ENCODE measurements around the gene IL27RA.
"Not testable (repeated sequence)": the region's sequence is repeated elsewhere in the genome, so short reads cannot be mapped to it uniquely, and the experiment has no call there.

IL27RA gene

DNA sequence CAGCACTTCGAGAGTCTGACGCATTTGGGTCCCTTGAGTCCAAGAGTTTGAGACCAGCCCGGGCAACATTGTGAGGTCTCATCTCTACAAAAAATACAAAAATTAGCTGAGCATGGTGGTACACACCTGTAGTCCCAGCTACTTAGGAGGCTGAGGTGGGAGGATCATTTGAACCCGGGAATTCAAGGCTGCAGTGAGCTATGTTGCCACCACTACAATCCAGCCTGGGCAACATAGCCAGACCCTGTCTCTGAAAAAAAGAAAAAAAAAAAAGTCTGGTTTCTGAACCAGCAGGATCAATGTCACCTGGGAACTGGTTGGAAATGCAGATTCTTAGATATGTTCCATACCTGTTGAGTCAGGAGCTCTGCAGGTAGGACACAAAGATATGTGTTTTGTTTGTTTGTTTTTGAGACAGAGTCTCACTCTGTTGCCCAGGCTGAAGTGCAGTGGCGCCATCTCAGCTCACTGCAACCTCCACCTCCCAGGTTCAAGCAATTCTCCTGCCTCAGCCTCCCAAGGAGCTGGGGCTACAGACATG lies 4.8 kb upstream of the IL27RA start:
- H3K36me3 ChIP-seq (ENCODE audit: control insufficient read depth, insufficient read depth, low read length); H3K27ac ChIP-seq (ENCODE audit: low read depth, low read length); H3K27me3 ChIP-seq (ENCODE audit: control insufficient read depth, insufficient read depth, low read length); H3K9ac ChIP-seq (ENCODE audit: low read length); H3K4me1 ChIP-seq (ENCODE audit: control insufficient read depth, insufficient read depth, low read length); H3K4me3 ChIP-seq (ENCODE audit: low read length): not testable (repeated sequence)

DNA sequence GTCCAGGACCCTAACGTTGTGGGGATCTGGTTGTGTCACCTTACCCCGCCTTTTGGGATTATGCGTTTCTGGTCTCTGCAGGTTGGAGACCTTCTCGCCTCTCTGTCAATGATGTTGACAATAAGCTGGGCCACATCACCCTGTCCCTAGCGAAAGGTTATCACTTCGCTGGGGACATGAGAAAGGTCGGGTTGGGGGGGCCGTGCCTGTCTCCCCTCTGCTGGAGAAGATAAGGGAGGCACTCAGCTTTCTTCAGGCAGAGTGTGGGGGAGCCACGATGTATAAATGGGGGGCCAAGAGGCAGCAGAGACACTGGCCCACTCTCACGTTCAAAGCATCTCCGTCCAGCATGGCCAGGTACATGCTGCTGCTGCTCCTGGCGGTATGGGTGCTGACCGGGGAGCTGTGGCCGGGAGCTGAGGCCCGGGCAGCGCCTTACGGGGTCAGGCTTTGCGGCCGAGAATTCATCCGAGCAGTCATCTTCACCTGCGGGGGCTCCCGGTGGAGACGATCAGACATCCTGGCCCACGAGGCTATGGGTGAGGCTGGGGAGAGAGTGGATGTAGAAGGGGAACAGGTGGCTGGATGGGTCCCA lies 3.6 kb upstream of the IL27RA start, which contains the start of gene RLN3:
Gene RLN3, plus strand, starts transcription at position 293 of the 595 bp plus-strand sequence. Its CDS starts 57 bp downstream, at position 350.
- H3K36me3 ChIP-seq (ENCODE audit: control insufficient read depth, insufficient read depth, low read length): no peaks in the 10 kb centered on the region
- no peaks in the 10 kb centered on the region for H3K4me1 ChIP-seq (ENCODE audit: control insufficient read depth, insufficient read depth, low read length)
- no peak within 1 kb of the TSS for H3K9ac ChIP-seq (ENCODE audit: low read length)
- H3K27ac ChIP-seq (ENCODE audit: low read depth, low read length): no peak within 1 kb of the TSS
- H3K27me3 ChIP-seq (ENCODE audit: control insufficient read depth, insufficient read depth, low read length): no peaks in the 10 kb centered on the region
- H3K4me3 ChIP-seq (ENCODE audit: low read length): no peak within 1 kb of the TSS

DNA sequence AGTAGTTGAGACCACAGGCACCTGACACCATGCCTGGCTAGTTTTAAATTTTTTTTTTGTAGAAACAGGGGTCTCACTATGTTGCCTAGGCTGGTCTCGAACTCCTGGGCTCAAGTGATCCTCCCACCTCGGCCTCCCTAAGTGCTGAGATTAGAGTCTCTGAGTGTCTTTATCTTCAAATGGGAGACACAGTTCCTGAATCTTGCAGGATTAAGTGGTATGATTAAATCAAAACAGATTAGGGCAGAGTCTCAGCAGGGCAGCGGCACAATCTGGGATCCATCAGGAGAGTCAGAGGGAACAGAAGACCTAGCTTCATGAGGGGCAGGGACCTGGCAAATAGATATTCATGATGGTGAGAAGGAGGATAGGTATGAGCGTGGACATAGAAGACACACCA lies 2.7 kb upstream of the IL27RA start:
- Histone ChIP-seq H3K27me3 (ENCODE audit: control insufficient read depth, insufficient read depth, low read length) (no peaks in the 10 kb centered on the region), H3K9ac (ENCODE audit: low read length) (no peak overlapping the region), H3K4me3 (ENCODE audit: low read length) (no peak overlapping the region), H3K4me1 (ENCODE audit: control insufficient read depth, insufficient read depth, low read length) (no peaks in the 10 kb centered on the region), H3K36me3 (ENCODE audit: control insufficient read depth, insufficient read depth, low read length) (no peaks in the 10 kb centered on the region), H3K27ac (ENCODE audit: low read depth, low read length) (no peak overlapping the region)

DNA sequence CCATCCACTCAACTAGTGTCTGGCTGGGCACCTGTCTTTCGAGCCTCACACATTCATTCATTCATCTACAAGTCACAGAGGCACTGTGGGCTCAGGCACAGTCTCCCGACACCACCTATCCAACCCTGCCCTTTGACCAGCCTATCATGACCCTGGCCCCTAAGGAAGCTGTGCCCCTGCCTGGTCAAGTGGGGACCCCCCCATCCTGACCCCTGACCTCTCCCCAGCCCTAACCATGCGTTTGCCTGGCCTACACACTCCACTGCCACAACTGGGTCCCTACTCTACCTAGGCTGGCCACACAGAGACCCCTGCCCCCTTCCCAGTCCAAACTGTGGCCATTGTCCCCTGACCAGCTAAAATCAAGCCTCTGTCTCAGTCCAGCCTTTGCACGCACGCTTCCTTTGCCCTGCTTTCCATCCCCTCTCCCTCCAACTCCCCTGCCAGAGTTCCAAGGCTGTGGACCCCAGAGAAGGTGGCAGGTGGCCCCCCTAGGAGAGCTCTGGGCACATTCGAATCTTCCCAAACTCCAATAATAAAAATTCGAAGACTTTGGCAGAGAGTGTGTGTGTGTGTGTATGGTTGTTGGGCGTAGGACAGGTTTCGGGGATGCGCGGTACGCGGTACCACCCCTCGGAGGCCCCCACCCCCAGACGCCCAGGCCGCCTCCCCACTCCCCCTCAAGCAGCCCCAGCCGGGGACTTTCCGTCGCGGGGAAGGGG lies 404 bp upstream of the IL27RA start:
- H3K36me3 ChIP-seq (ENCODE audit: control insufficient read depth, insufficient read depth, low read length): no peaks in the 10 kb centered on the region
- H3K27ac ChIP-seq (ENCODE audit: low read depth, low read length): no peak overlapping the region
- no peaks in the 10 kb centered on the region for H3K27me3 ChIP-seq (ENCODE audit: control insufficient read depth, insufficient read depth, low read length)
- H3K9ac ChIP-seq (ENCODE audit: low read length): no peak overlapping the region
- no peaks in the 10 kb centered on the region for H3K4me1 ChIP-seq (ENCODE audit: control insufficient read depth, insufficient read depth, low read length)
- H3K4me3 ChIP-seq (ENCODE audit: low read length): peak overlapping the region; percentile 82

DNA sequence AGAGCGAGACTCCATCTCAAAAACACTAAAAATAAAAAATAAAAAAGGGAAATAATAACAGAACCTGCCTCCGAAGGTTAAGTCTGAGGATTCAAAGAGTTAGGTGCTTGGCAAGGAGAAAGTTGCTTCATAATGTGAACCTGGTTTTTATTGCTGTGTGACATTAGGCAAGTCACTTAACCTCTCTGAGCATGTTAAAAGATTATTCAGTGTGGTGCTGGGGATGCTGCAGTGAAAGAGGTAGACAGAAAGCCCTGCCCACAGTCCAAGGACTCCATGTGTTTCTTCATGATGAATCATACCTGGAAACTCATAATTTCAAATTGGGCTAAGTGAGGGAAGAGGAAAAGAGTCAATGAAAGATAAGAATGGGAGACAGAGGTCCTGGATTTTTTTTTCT lies 2.4 kb downstream of the IL27RA start:
- Histone ChIP-seq H3K27ac (ENCODE audit: low read depth, low read length) (no peak overlapping the region), H3K27me3 (ENCODE audit: control insufficient read depth, insufficient read depth, low read length) (no peaks in the 10 kb centered on the region), H3K4me1 (ENCODE audit: control insufficient read depth, insufficient read depth, low read length) (no peaks in the 10 kb centered on the region), H3K36me3 (ENCODE audit: control insufficient read depth, insufficient read depth, low read length) (no peaks in the 10 kb centered on the region), H3K9ac (ENCODE audit: low read length) (no peak overlapping the region), H3K4me3 (ENCODE audit: low read length) (no peak overlapping the region)

DNA sequence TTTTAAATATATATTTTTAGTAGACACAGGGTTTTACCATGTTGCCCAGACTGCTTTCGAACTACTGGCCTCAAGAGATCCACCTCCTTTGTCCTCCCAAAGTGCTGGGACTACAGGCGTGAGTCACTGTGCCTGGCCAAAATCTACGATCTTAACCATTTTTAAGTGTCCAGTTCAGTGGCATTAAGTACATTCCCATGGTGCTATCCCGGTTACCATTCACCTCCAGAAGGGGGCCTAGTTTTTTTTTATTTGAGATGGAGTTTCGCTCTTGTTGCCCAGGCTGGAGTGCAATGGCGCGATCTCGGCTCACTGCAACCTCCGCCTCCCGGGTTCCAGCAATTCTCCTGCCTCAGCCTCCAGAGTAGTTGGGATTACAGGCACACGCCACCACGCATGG lies 3.6 kb downstream of the IL27RA start:
- H3K27me3 ChIP-seq (ENCODE audit: control insufficient read depth, insufficient read depth, low read length); H3K4me3 ChIP-seq (ENCODE audit: low read length); H3K36me3 ChIP-seq (ENCODE audit: control insufficient read depth, insufficient read depth, low read length); H3K9ac ChIP-seq (ENCODE audit: low read length); H3K4me1 ChIP-seq (ENCODE audit: control insufficient read depth, insufficient read depth, low read length); H3K27ac ChIP-seq (ENCODE audit: low read depth, low read length): not testable (repeated sequence)

DNA sequence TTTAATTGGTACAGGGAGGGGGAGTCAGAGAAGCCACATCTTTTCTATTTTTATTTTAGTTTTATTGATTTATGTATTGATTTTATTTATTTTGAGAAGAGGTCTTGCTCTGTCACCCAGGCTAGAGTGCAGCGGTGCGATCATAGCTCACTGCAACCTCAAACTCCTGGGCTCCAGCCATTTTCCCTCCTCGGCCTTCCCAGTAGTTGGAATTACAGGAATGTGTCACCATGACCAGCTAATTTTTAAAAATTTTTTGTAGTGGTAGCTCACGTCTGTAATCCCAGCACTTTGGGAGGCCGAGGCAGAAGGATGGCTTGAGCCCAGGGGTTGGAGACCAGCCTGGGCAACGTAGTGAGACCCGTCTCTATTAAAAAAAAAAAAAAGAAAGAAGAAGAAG lies 4.1 kb downstream of the IL27RA start:
- no peaks in the 10 kb centered on the region for H3K4me1 ChIP-seq (ENCODE audit: control insufficient read depth, insufficient read depth, low read length)
- H3K4me3 ChIP-seq (ENCODE audit: low read length): no peak overlapping the region
- no peaks in the 10 kb centered on the region for H3K27me3 ChIP-seq (ENCODE audit: control insufficient read depth, insufficient read depth, low read length)
- H3K9ac ChIP-seq (ENCODE audit: low read length): no peak overlapping the region
- no peaks in the 10 kb centered on the region for H3K36me3 ChIP-seq (ENCODE audit: control insufficient read depth, insufficient read depth, low read length)
- no peak overlapping the region for H3K27ac ChIP-seq (ENCODE audit: low read depth, low read length)

DNA sequence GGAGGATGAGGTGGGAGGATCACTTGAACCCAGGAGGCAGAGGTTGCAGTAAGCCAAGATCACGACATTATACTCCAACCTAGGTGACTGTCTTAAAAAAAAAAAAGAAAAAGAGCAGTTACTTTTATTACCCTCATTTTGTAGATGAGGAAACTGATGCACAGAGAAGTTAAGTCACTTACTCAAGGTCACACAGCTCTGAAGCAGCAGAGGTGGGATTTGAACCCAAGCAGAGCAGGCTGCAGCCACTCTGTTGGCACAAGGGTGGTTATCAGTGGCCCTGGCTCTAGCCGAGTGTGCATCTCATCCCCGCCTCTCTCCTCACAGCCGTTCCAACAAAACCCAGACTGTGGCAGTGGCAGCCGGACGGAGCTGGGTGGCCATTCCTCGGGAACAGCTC lies 7.6 kb downstream of the IL27RA start:
- Histone ChIP-seq H3K4me1 (ENCODE audit: control insufficient read depth, insufficient read depth, low read length) (no peaks in the 10 kb centered on the region), H3K27ac (ENCODE audit: low read depth, low read length) (no peak overlapping the region), H3K27me3 (ENCODE audit: control insufficient read depth, insufficient read depth, low read length) (no peaks in the 10 kb centered on the region), H3K9ac (ENCODE audit: low read length) (no peak overlapping the region), H3K36me3 (ENCODE audit: control insufficient read depth, insufficient read depth, low read length) (no peaks in the 10 kb centered on the region), H3K4me3 (ENCODE audit: low read length) (no peak overlapping the region)

DNA sequence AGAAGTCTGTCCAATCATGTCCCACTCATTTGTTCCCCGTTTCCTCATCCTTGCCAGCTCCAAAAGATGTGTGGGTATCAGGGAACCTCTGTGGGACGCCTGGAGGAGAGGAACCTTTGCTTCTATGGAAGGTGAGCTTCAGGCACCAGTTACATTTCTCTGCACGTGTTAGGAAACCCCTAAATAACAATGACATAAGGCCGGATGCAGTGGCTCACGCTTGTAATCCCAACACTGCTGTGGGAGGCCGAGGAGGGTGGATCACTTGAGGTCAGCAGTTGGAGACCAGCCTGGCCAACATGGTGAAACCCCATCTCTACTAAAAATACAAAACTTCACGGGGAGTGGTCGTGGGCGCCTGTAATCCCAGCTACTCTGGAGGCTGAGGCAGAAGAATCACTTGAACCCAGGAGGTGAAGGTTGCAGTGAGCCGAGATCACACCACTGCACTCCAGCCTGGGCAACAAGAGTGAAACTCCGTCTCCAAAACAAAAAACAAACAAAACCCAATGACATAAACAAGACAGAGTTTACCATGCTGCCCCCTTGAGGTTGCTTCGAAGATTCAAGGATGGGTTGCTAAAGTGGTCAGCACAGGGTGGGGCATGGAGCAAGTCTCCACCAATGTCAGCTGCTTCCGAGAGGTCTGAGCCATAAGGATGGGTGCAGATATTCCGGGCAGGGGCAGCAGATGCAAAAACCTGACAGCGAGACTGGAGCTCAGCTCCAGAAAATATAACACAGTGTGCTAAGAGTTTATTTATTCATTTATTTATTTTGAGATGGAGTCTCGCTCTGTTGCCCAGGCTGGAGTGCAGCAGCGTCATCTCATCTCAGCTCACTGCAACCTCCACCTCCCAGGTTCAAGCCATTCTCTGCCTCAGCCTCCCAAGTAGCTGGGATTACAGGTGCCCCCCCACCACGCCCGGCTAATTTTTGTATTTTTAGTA lies 11.4 kb downstream of the IL27RA start:
- H3K36me3 ChIP-seq (ENCODE audit: control insufficient read depth, insufficient read depth, low read length); H3K9ac ChIP-seq (ENCODE audit: low read length); H3K4me3 ChIP-seq (ENCODE audit: low read length); H3K4me1 ChIP-seq (ENCODE audit: control insufficient read depth, insufficient read depth, low read length); H3K27ac ChIP-seq (ENCODE audit: low read depth, low read length); H3K27me3 ChIP-seq (ENCODE audit: control insufficient read depth, insufficient read depth, low read length): not testable (repeated sequence)

DNA sequence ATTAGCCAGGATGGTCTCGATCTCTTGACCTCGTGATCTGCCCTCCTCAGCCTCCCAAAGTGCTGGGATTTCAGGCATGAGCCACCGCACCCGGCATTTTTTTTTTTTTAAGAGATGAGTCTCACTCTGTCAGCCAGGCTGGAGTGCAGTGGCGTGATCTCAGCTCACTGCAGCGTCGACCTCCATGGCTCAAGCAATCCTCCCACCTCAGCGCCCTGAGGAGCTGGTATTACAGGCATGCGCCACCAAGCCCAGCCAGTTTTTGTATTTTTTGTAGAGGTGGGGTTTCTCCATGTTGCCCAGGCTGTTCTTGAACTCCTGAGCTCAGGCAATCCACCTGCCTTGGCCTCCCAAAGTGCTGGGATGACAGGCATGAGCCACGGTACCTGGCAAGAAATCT lies 16.3 kb downstream of the IL27RA start:
- H3K4me1 ChIP-seq (ENCODE audit: control insufficient read depth, insufficient read depth, low read length); H3K27ac ChIP-seq (ENCODE audit: low read depth, low read length); H3K27me3 ChIP-seq (ENCODE audit: control insufficient read depth, insufficient read depth, low read length); H3K36me3 ChIP-seq (ENCODE audit: control insufficient read depth, insufficient read depth, low read length); H3K9ac ChIP-seq (ENCODE audit: low read length); H3K4me3 ChIP-seq (ENCODE audit: low read length): not testable (repeated sequence)

DNA sequence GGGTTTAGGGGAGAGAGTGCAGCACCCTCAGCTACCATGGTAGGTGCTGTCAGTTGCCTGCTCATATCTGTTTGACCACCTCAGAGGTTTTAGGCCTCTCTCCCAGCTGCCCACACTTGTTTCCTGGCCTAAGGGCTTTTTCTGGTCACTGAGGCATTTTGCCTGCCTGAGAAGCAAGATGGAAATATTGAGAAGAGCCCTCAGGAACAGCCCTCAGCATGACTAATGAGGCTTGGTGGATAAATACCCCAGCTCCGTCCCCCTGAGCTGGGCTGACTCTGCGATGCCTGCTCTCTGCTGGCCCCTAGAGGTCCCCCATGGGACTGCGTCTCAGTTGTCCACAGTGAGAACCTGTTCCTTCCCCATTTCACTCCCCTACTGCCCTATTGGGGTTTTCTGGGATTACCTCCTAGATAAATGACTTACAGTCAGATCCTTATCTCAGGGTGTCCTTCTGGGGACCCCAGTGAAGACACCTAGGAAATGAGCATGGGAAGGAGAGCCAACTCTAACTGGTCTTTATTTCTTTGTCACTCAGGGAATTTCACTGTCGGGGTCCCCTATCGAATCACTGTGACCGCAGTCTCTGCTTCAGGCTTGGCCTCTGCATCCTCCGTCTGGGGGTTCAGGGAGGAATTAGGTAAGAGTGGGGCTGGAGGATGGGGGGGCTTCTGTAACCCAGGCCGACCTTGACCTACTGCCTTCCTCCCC lies 17.0 kb downstream of the IL27RA start:
- Histone ChIP-seq H3K9ac (ENCODE audit: low read length) (no peak overlapping the region), H3K4me3 (ENCODE audit: low read length) (no peak overlapping the region), H3K4me1 (ENCODE audit: control insufficient read depth, insufficient read depth, low read length) (no peaks in the 10 kb centered on the region), H3K36me3 (ENCODE audit: control insufficient read depth, insufficient read depth, low read length) (peaks cover 2% of the 10 kb centered on the region), H3K27me3 (ENCODE audit: control insufficient read depth, insufficient read depth, low read length) (no peaks in the 10 kb centered on the region), H3K27ac (ENCODE audit: low read depth, low read length) (no peak overlapping the region)

DNA sequence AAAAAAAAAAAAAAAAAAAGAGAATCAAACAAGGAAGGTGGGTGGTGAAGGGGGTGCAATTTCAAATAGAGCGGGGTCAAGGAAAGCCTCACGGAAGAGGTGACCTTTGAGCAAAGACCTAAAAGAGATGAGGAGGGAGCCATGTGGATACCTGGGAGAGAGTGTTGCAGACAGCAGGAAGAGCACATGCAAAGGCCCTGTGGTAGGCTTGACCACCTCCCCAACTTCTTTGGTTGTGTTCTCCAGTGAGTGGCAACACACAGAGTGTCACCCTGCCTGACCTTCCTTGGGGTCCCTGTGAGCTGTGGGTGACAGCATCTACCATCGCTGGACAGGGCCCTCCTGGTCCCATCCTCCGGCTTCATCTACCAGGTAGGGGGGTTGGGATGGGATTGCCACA lies 18.9 kb downstream of the IL27RA start:
- Histone ChIP-seq H3K27ac (ENCODE audit: low read depth, low read length) (no peak overlapping the region), H3K4me1 (ENCODE audit: control insufficient read depth, insufficient read depth, low read length) (no peaks in the 10 kb centered on the region), H3K27me3 (ENCODE audit: control insufficient read depth, insufficient read depth, low read length) (no peaks in the 10 kb centered on the region), H3K9ac (ENCODE audit: low read length) (no peak overlapping the region), H3K36me3 (ENCODE audit: control insufficient read depth, insufficient read depth, low read length) (peaks cover 2% of the 10 kb centered on the region), H3K4me3 (ENCODE audit: low read length) (no peak overlapping the region)

All from rectal smooth muscle tissue (tissue), 1 donor.